GM23338 (cell line): ENCODE results near the gene ZDHHC20. TPM values are rescaled to one million over a fixed set of nuclear protein-coding genes. Genes with fewer than 3 reads are reported as not detected.

Experiments
- ATAC-seq: fragments of 200-7000 bp; cut with Tn5 transposase; 3 replicates; pipeline ENCODE4 v1.9.1; 2020
- DNase-seq: peaks from one replicate; pipeline ENCODE4 v3.0.0-alpha.2; 2015; ENCODE audit warnings: low spot score
- H2AFZ ChIP-seq: fragments of 200-600 bp; sonication (generic); 2 replicates; pipeline ENCODE4 v1.8.0; 2016; ENCODE audit warnings: antibody characterized with exemption, mild to moderate bottlenecking, moderate library complexity
- H3F3A ChIP-seq: fragments of 200-600 bp; sonication (generic); replicated peaks from 2 replicates; pipeline ENCODE4 v1.8.0; 2017; ENCODE audit warnings: antibody characterized with exemption, mixed run types, low read depth
- H3K27ac ChIP-seq: fragments of 200-600 bp; sonication (generic); 2 replicates; pipeline ENCODE4 v1.6.1; 2016; ENCODE audit warnings: low read depth
- H3K27me3 ChIP-seq: fragments of 200-600 bp; sonication (generic); 2 replicates; pipeline ENCODE4 v1.8.0; 2016; ENCODE audit warnings: mild to moderate bottlenecking, mixed run types, moderate library complexity; ENCODE audit not compliant: insufficient read depth
- H3K36me3 ChIP-seq: fragments of 200-600 bp; sonication (generic); 2 replicates; pipeline ENCODE4 v1.8.0; 2016; ENCODE audit warnings: mild to moderate bottlenecking; ENCODE audit not compliant: insufficient read depth
- H3K4me1 ChIP-seq: fragments of 200-600 bp; sonication (generic); 2 replicates; pipeline ENCODE4 v1.8.0; 2016; ENCODE audit warnings: mild to moderate bottlenecking, moderate library complexity; ENCODE audit not compliant: insufficient read depth
- H3K4me2 ChIP-seq: fragments of 200-600 bp; sonication (generic); 2 replicates; pipeline ENCODE4 v1.7.1; 2017; ENCODE audit warnings: mixed run types
- H3K4me3 ChIP-seq: fragments of 200-600 bp; sonication (generic); 2 replicates; pipeline ENCODE4 v1.6.1; 2016; ENCODE audit warnings: mixed run types
- H3K79me2 ChIP-seq: fragments of 200-600 bp; sonication (generic); replicated peaks from 2 replicates; pipeline ENCODE4 v1.8.0; 2017; ENCODE audit warnings: mild to moderate bottlenecking; ENCODE audit not compliant: insufficient read depth
- H3K9me2 ChIP-seq: fragments of 200-600 bp; sonication (generic); 2 replicates; pipeline ENCODE4 v1.8.0; 2017; ENCODE audit not compliant: insufficient read depth
- H4K20me1 ChIP-seq: fragments of 200-600 bp; sonication (generic); replicated peaks from 2 replicates; pipeline ENCODE4 v1.8.0; 2017; ENCODE audit warnings: mild to moderate bottlenecking; ENCODE audit not compliant: insufficient read depth
- H3K27ac Mint-ChIP-seq: 2 replicates; pipeline ENCODE4 v1.8.0; 2020; ENCODE audit warnings: inconsistent platforms, mild to moderate bottlenecking, moderate library complexity, mixed read lengths
- H3K27me3 Mint-ChIP-seq: 3 replicates; pipeline ENCODE4 v1.8.0; 2022; ENCODE audit warnings: low read depth, mild to moderate bottlenecking, moderate library complexity, mixed read lengths, inconsistent platforms; ENCODE audit not compliant: insufficient read depth, poor library complexity
- H3K36me3 Mint-ChIP-seq: 3 replicates; pipeline ENCODE4 v1.8.0; 2021; ENCODE audit warnings: low read depth, mild to moderate bottlenecking, inconsistent platforms, moderate library complexity, mixed read lengths
- H3K4me1 Mint-ChIP-seq: 3 replicates; pipeline ENCODE4 v1.8.0; 2020; ENCODE audit warnings: mild to moderate bottlenecking, inconsistent platforms, mixed read lengths
- H3K4me3 Mint-ChIP-seq: 3 replicates; pipeline ENCODE4 v1.8.0; 2021; ENCODE audit warnings: moderate library complexity, mild to moderate bottlenecking, inconsistent platforms, mixed read lengths
- H3K9me3 Mint-ChIP-seq: 3 replicates; pipeline ENCODE4 v1.8.0; 2020; ENCODE audit warnings: moderate library complexity, mild to moderate bottlenecking, inconsistent platforms, mixed read lengths
- CREB1 ChIP-seq: fragments of 250-450 bp; sonication (Bioruptor Pico); IDR thresholded peaks from 2 replicates; pipeline ENCODE4 v1.5.0; 2020; ENCODE audit warnings: low read depth, mild to moderate bottlenecking, moderate library complexity
- CTCF ChIP-seq, 2 experiments: fragments of 200-600 bp in 1 of 2; sonication (generic) in 1 of 2; conservative IDR thresholded peaks; 2 replicates each; pipeline versions ENCODE4 v1.5.1 to v1.6.1; 2016 to 2017; ENCODE audit warnings: antibody characterized with exemption in 2 of 2, low read depth in 2 of 2, mild to moderate bottlenecking in 2 of 2, moderate library complexity in 1 of 2
- ETS1 ChIP-seq: IDR thresholded peaks from 2 replicates; pipeline ENCODE4 v1.6.1; 2016; ENCODE audit warnings: antibody characterized with exemption
- EZH2 ChIP-seq: fragments of 200-600 bp; sonication (generic); IDR thresholded peaks from one replicate; pipeline ENCODE4 v1.8.0; 2017; ENCODE audit warnings: antibody characterized with exemption, mild to moderate bottlenecking, low read depth; ENCODE audit not compliant: unreplicated experiment
- EZH2phosphoT487 ChIP-seq: fragments of 200-600 bp; sonication (generic); IDR thresholded peaks from one replicate; pipeline ENCODE4 v1.8.1; 2018; ENCODE audit warnings: antibody characterized with exemption; ENCODE audit not compliant: unreplicated experiment
- JUNB ChIP-seq: IDR thresholded peaks from one replicate; pipeline ENCODE4 v1.6.1; 2016; ENCODE audit warnings: antibody characterized with exemption; ENCODE audit not compliant: unreplicated experiment
- NANOG ChIP-seq: IDR thresholded peaks from 2 replicates; pipeline ENCODE4 v1.6.1; 2016; ENCODE audit warnings: antibody characterized with exemption, borderline replicate concordance
- STAT1 ChIP-seq: IDR thresholded peaks from one replicate; pipeline ENCODE4 v1.6.1; 2016; ENCODE audit warnings: antibody characterized with exemption; ENCODE audit not compliant: unreplicated experiment
- ZNF114 ChIP-seq: fragments of 250-450 bp; sonication (Bioruptor Pico); IDR thresholded peaks from 2 replicates; pipeline ENCODE4 v1.5.0; 2020; ENCODE audit warnings: mild to moderate bottlenecking, moderate library complexity
- ZNF462 ChIP-seq: fragments of 250-450 bp; sonication (Bioruptor Pico); IDR thresholded peaks from 2 replicates; pipeline ENCODE4 v1.5.0; 2020; ENCODE audit warnings: mild to moderate bottlenecking, moderate library complexity
- polyA plus RNA-seq: library from polyadenylated mRNA; unstranded; fragments of >200 nt; fragmentation: Nextera tagmentation; extraction: Ambion mirVana; gene quantifications from 2 replicates; pipeline ENCODE4 v1.2.1, GENCODE V29; 2016
- total RNA-seq: library from RNA; depleted of rRNA; stranded (reverse); fragments of >200 nt; shearing (Covaris generic); gene quantifications from 2 replicates; pipeline ENCODE4 v1.2.3, GENCODE V29; 2014

Gene ZDHHC20
- total and polyA plus RNA-seq, 2 experiments from 2014 or later, result 37.7 to 119 TPM

GRCh38 chr13:21427741-21428140 is 31.4 kb downstream of the ZDHHC20 start (continued):
- TF ChIP-seq ETS1, result no peak
- TF ChIP-seq JUNB, result no peak
- no peak for TF ChIP-seq CREB1 (CRISPR knock-in tag)
- TF ChIP-seq CTCF (conservative IDR thresholded peaks at IDR 0.05; ENCODE audit: low read depth in 2 of 2), result no peak
- TF ChIP-seq NANOG, result no peak
- no peak for TF ChIP-seq EZH2phosphoT487
- TF ChIP-seq EZH2, result no peak
- no peak for TF ChIP-seq ZNF114 (CRISPR knock-in tag)

GRCh38 chr13:21426238-21426637 is 32.9 kb downstream of the ZDHHC20 start:
- DNase-seq (no peak), ATAC-seq (no peak)
- Histone ChIP-seq H3K36me3 (no peaks in the 10 kb centered on the region), H3F3A (no peaks in the 10 kb centered on the region), H2AFZ (no peak overlapping the region), H3K27me3 (no peaks in the 10 kb centered on the region), H3K79me2 (peaks cover 87% of the 10 kb centered on the region), H3K4me1 (no peaks in the 10 kb centered on the region), H3K4me3 (no peak overlapping the region), H3K4me2 (no peak overlapping the region), H4K20me1 (peaks cover 10% of the 10 kb centered on the region; the same call in 1 of the 2 replicates), H3K27ac (peak overlapping the region; percentile 24; the same call in 1 of the 2 replicates), H3K9me2 (no peaks in the 10 kb centered on the region)
- Mint-ChIP-seq H3K27me3 (no peaks in the 10 kb centered on the region), H3K4me3 (no peak overlapping the region), H3K4me1 (0 out of 3 replicates have a peak, but pooled peaks cover 3% of the 10 kb centered on the region), H3K27ac (no peak overlapping the region), H3K36me3 (peaks cover 24% of the 10 kb centered on the region), H3K9me3 (peaks cover 14% of the 10 kb centered on the region; the same call in 2 of the 3 replicates)
- TF ChIP-seq JUNB (no peak), ZNF462 (CRISPR knock-in tag) (no peak), STAT1 (no peak), EZH2 (no peak), CTCF (conservative IDR thresholded peaks at IDR 0.05; ENCODE audit: low read depth in 2 of 2) (no peak), EZH2phosphoT487 (no peak), NANOG (no peak), ZNF114 (CRISPR knock-in tag) (no peak)
